K562 (cell line): ENCODE data around the gene CFAP141. TPM values are rescaled to one million over a fixed set of nuclear protein-coding genes. Genes with fewer than 3 reads are reported as not detected.

Source experiments
- ARHGAP35 ChIP-seq: fragments of 450-650 bp; IDR thresholded peaks from 2 replicates; pipeline ENCODE4 v1.6.1; 2018; ENCODE audit not compliant: partially characterized antibody
- ATF2 ChIP-seq: sonication (generic); formaldehyde crosslinking; IDR thresholded peaks from 2 replicates; pipeline ENCODE4 v1.8.1; 2022; ENCODE audit warnings: missing genetic modification reagents
- BCOR ChIP-seq: fragments of 450-650 bp; IDR thresholded peaks from 2 replicates; pipeline ENCODE4 v1.6.1; 2016
- BRCA1 ChIP-seq, 2 experiments: fragments of 450-650 bp in 1 of 2; sonication (generic) in 1 of 2; formaldehyde crosslinking in 1 of 2; IDR thresholded peaks; 2 replicates each; pipeline versions ENCODE4 v1.5.0 to v1.6.1; 2017 to 2020; ENCODE audit warnings: mild to moderate bottlenecking in 1 of 2, missing genetic modification reagents in 1 of 2
- CBX1 ChIP-seq: sonication (generic); IDR thresholded peaks from 2 replicates; pipeline ENCODE4 v1.6.1; 2016; ENCODE audit warnings: antibody characterized with exemption, low read depth, mild to moderate bottlenecking
- CREBBP ChIP-seq: IDR thresholded peaks from one replicate; pipeline ENCODE4 v1.6.1; 2012; ENCODE audit warnings: low read depth, mild to moderate bottlenecking, control low read depth, inconsistent platforms, low read length
- E2F5 ChIP-seq: sonication (generic); formaldehyde crosslinking; IDR thresholded peaks from 2 replicates; pipeline ENCODE4 v1.8.0; 2022; ENCODE audit warnings: mild to moderate bottlenecking, missing genetic modification reagents
- NCOA2 ChIP-seq, 2 experiments: fragments of 450-650 bp; IDR thresholded peaks; 2 replicates each; pipeline ENCODE4 v1.6.1; 2018; ENCODE audit warnings: mild to moderate bottlenecking in 2 of 2, moderate library complexity in 1 of 2; ENCODE audit not compliant: partially characterized antibody in 2 of 2
- POLR2AphosphoS5 ChIP-seq: IDR thresholded peaks from 2 replicates; pipeline ENCODE4 v1.6.1; 2011; ENCODE audit warnings: mild to moderate bottlenecking, low read depth, low read length, moderate library complexity; ENCODE audit not compliant: control insufficient read depth, insufficient read depth
- SP2 ChIP-seq: IDR thresholded peaks from 2 replicates; pipeline ENCODE4 v1.6.1; 2011; ENCODE audit warnings: mild to moderate bottlenecking, low read depth, low read length, moderate library complexity; ENCODE audit not compliant: poor library complexity, severe bottlenecking; ENCODE audit errors: extremely low read depth
- TEAD4 ChIP-seq, 2 experiments: sonication (generic) in 1 of 2; formaldehyde crosslinking in 1 of 2; IDR thresholded peaks; 2 replicates each; pipeline versions ENCODE4 v1.6.1 to v1.8.0; 2012 to 2022; ENCODE audit warnings: borderline replicate concordance in 1 of 2, inconsistent platforms in 1 of 2, low read length in 1 of 2, mild to moderate bottlenecking in 1 of 2, missing genetic modification reagents in 1 of 2
- XRCC5 ChIP-seq: fragments of 200-400 bp; formaldehyde crosslinking; IDR thresholded peaks from 2 replicates; pipeline ENCODE4 v1.6.1; 2017; ENCODE audit warnings: low read depth, mild to moderate bottlenecking, low read length
- ZHX1 ChIP-seq: fragments of 150-350 bp; conservative IDR thresholded peaks from 2 replicates; pipeline ENCODE4 v1.6.1; 2014; ENCODE audit warnings: low read length
- ZNF124 ChIP-seq: sonication (generic); formaldehyde crosslinking; IDR thresholded peaks from 2 replicates; pipeline ENCODE4 v1.8.1; 2022; ENCODE audit warnings: missing genetic modification reagents
- ZNF740 ChIP-seq, 3 experiments: fragments of 200-800 bp in 1 of 3; sonication (Bioruptor generic) in 1 of 3; sonication (generic) in 1 of 3; formaldehyde crosslinking in 1 of 3; IDR thresholded peaks; 2 replicates each; pipeline versions ENCODE4 v1.6.1 to v1.8.0; 2016 to 2022; ENCODE audit warnings: mild to moderate bottlenecking in 2 of 3, missing compliant biosample characterization in 2 of 3, missing genetic modification characterization in 2 of 3, missing genetic modification reagents in 1 of 3
- polyA plus RNA-seq, 8 experiments: library from polyadenylated mRNA; depleted of rRNA in 4 of 8; stranded (reverse) in 5 of 8; unstranded in 3 of 8; fragments of >200 nt; fragmentation: Nextera tagmentation in 2 of 8; fragmentation: Illumina TruSeq in 1 of 8; extraction: Ambion mirVana in 2 of 8; extraction: Trizol in 1 of 8; gene quantifications; 2 replicates each; pipeline versions ENCODE4 v1.2.1 to v1.2.3, GENCODE V29; 2011 to 2014; ENCODE audit warnings: inconsistent platforms in 1 of 8, missing spikeins in 1 of 8
- total RNA-seq, 7 experiments: library from RNA; depleted of rRNA in 6 of 7; stranded (reverse); fragments of >200 nt in 6 of 7; fragmentation: Illumina TruSeq in 2 of 7; extraction: Trizol in 2 of 7; gene quantifications; 2 replicates each; pipeline versions ENCODE4 v1.2.1 to v1.2.3, GENCODE V29; 2011 to 2021; ENCODE audit warnings: low replicate concordance in 1 of 7
- TF ChIP-seq, protein P1 (sequence below): sonication (generic); formaldehyde crosslinking; IDR thresholded peaks from 2 replicates; pipeline ENCODE4 v1.8.1; 2023; ENCODE audit warnings: mild to moderate bottlenecking, missing genetic modification reagents

CFAP141 gene
- total and polyA plus RNA-seq, 9 of the 15 experiments (the other 6 are each of a cell fraction or from before 2014, with no cell fraction given): not detected

DNA sequence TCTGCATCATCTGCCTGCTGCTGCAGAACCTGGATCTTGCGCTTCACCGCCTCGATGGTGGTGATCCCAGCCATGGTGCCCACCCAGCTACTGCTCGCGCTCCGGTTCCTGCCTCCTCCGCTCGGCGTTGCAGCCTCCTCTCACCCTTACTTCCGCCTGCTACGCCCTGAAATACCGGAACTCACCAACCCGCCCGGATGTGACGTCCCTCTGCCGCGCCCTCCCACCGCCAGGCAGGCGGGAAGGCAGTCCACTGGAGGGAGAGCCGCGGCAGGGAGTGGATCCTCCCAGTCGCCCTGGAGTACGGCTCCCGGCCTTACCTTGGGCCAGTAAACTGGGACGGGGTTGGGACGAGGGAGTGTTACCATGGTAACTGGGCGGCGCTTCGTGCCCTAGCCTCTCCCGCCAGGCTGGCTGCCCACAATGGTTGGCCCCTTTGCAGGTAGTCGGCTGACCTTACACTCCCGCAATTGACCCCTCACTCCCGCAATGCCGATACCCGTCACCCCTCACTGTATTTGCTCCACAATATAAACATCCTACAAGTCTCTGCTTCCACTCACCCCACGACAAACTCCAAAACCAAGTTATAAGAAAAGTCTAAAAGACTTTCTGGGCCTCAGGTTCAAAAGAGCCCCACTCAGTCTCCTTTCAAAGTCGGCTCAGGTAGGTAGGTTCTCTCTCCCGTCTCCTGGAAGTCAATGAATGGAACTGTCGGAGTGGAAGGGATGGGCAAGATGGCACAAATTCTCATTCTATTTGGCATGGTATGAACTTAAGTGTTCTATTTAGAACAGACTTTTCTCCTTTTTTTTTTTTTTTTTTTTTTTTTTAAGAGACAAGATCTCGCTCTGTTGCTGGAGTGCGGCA lies 22.9 kb downstream of the CFAP141 start (continued):
- peak; percentile 55; the same call in 1 of the 2 replicates for TF ChIP-seq ZNF740 (CRISPR knock-in tag; IDR thresholded peaks at IDR 0.05)
- no peak for TF ChIP-seq ZNF740 (tag; IDR thresholded peaks at IDR 0.05)
- TF ChIP-seq TEAD4 (IDR thresholded peaks at IDR 0.05; ENCODE audit: low read length): 0 out of 2 replicates have a peak, but pooled peaks have one; percentile 6
- no peak for TF ChIP-seq TEAD4 (CRISPR knock-in tag; IDR thresholded peaks at IDR 0.05; ENCODE audit: borderline replicate concordance)
- TF ChIP-seq XRCC5: 0 out of 2 replicates have a peak, but pooled peaks have one; percentile 75
- TF ChIP-seq ARHGAP35: no peak
- no peak for TF ChIP-seq NCOA2 (IDR thresholded peaks at IDR 0.05; ENCODE audit: partially characterized antibody in 2 of 2)
- TF ChIP-seq ATF2 (CRISPR knock-in tag): no peak
- no peak for TF ChIP-seq SP2
- TF ChIP-seq, protein P1, sequence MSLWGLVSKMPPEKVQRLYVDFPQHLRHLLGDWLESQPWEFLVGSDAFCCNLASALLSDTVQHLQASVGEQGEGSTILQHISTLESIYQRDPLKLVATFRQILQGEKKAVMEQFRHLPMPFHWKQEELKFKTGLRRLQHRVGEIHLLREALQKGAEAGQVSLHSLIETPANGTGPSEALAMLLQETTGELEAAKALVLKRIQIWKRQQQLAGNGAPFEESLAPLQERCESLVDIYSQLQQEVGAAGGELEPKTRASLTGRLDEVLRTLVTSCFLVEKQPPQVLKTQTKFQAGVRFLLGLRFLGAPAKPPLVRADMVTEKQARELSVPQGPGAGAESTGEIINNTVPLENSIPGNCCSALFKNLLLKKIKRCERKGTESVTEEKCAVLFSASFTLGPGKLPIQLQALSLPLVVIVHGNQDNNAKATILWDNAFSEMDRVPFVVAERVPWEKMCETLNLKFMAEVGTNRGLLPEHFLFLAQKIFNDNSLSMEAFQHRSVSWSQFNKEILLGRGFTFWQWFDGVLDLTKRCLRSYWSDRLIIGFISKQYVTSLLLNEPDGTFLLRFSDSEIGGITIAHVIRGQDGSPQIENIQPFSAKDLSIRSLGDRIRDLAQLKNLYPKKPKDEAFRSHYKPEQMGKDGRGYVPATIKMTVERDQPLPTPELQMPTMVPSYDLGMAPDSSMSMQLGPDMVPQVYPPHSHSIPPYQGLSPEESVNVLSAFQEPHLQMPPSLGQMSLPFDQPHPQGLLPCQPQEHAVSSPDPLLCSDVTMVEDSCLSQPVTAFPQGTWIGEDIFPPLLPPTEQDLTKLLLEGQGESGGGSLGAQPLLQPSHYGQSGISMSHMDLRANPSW (CRISPR knock-in tag): 0 out of 2 replicates have a peak, but pooled peaks have one; percentile 40
- TF ChIP-seq ZNF124: no peak
- TF ChIP-seq ZHX1: no peak
- no peak for TF ChIP-seq E2F5 (CRISPR knock-in tag)
- 0 out of 2 replicates have a peak, but pooled peaks have one; percentile 31 for TF ChIP-seq BCOR
- no peak for TF ChIP-seq BRCA1 (IDR thresholded peaks at IDR 0.05)
- TF ChIP-seq BRCA1 (CRISPR knock-in tag; IDR thresholded peaks at IDR 0.05): no peak
- no peak; the same call in 1 of the 2 replicates for TF ChIP-seq CBX1
- peak; percentile 67; the same call in 1 of the 2 replicates for TF ChIP-seq POLR2AphosphoS5
- no peak for TF ChIP-seq CREBBP
